ENCODE results near the gene CTIF. TPM values are rescaled to one million over a fixed set of nuclear protein-coding genes. Genes with fewer than 3 reads are reported as not detected.

Gene CTIF
- polyA plus RNA-seq, 4 donors, result 16.6 to 26.9 (median 22.9) TPM

DNA sequence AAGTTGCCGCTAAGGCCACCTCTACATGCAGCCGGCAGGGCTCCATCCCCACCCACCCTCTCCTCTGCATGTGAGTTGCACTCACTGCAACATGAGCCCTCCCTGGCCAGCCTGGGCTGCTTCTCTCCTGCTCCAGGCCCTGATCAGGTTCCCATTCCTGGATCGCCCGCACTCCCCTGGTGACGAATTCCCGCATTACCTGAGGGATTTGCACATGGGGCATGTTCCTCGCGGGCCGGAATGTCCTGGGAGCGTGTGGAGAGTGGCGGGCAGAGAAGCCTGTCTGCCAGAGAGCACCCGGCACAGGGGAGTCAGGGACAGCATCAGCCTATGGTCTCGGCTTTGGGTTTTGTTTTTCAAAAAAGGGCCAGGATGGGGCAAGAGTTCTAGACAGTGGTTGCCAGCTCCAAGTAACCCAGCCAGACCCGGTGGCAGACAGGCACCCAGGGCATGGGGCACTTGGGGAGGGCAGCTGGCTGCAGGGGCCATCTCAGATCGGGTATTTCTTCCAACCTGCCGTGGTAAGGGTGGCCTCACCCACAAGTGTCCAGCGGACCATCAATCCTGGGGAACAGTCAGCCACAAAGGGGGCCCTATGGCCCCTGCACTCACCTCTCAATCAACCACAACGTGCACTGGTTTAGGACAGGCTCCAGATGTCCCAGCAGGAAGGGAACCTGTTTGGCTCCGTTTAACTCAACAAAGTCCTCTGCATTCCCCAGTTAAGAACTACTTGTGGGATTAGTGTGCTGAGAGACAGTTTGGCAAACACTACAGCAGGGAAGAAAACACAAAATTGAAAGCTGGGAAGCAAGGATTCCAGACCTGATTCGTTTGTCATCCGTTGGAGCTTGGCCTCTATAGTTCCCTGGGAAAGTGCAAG lies 224.2 kb downstream of the CTIF start:
- no peak for DNase-seq (ENCODE audit: low read depth in 4 of 4, low spot score in 2 of 4)

GRCh38 chr18:48763719-48764100 lies 224.9 kb downstream of the CTIF start:
- DNase-seq (ENCODE audit: low read depth in 4 of 4, low spot score in 2 of 4), result no peak

- DNase-seq (ENCODE audit: low read depth in 4 of 4, low spot score in 2 of 4), result no peak
Observed at GRCh38 chr18:48765053-48765452, 226.2 kb downstream of the CTIF start.

GRCh38 chr18:48766026-48766425 lies 227.2 kb downstream of the CTIF start:
- DNase-seq (ENCODE audit: low read depth in 4 of 4, low spot score in 2 of 4), result no peak

GRCh38 chr18:48766487-48766886 lies 227.7 kb downstream of the CTIF start:
- no peak for DNase-seq (ENCODE audit: low read depth in 4 of 4, low spot score in 2 of 4)

- no peak for DNase-seq (ENCODE audit: low read depth in 4 of 4, low spot score in 2 of 4)
Observed at GRCh38 chr18:48767090-48767690, 228.4 kb downstream of the CTIF start.

- DNase-seq (ENCODE audit: low read depth in 4 of 4, low spot score in 2 of 4), result no peak
Observed at GRCh38 chr18:48769006-48769636, 230.3 kb downstream of the CTIF start.

DNA sequence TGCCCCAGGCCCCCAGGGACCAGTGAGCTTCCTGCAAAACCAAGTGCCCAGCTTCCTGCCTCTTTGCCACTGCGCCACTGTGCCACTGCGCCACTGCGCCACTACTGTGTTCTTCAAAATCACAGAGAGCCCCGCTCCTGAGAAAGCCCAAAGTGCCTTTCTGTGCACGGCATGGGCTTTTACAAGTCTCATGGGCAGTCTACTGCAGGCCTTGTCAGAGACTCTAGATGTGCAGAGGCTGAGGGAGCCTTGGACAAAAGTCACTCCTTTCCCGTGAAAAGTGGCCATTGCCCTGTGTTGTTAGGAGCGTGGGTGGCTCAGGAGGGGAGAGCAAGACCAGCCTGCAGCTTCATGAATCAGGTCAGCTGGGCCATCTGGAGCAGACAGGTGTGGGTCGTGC lies 231.4 kb downstream of the CTIF start:
- no peak for DNase-seq (ENCODE audit: low read depth in 4 of 4, low spot score in 2 of 4)

- no peak for DNase-seq (ENCODE audit: low read depth in 4 of 4, low spot score in 2 of 4)
Observed at GRCh38 chr18:48771641-48772375, 233.0 kb downstream of the CTIF start.

DNA sequence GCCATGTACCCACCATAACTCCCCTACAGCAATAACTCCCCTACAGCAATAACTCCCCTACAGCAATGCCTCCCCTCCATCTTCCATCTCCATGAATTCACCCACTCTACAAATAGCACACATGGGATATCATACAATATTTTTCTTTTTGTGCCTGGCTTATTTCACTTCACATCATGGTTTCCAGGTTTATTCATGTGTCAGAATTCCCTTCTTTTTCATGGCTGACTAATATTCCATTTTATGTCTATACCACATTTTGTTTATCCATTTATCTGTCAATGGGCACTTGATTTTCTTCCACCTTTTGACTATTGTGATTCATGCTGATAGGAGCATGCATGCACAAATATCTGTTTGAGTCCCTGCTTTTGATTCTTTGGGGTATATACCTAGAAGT lies 233.6 kb downstream of the CTIF start:
- DNase-seq (ENCODE audit: low read depth in 4 of 4, low spot score in 2 of 4), result no peak

- no peak for DNase-seq (ENCODE audit: low read depth in 4 of 4, low spot score in 2 of 4)
Observed at GRCh38 chr18:48773821-48774220, 235.0 kb downstream of the CTIF start.

DNA sequence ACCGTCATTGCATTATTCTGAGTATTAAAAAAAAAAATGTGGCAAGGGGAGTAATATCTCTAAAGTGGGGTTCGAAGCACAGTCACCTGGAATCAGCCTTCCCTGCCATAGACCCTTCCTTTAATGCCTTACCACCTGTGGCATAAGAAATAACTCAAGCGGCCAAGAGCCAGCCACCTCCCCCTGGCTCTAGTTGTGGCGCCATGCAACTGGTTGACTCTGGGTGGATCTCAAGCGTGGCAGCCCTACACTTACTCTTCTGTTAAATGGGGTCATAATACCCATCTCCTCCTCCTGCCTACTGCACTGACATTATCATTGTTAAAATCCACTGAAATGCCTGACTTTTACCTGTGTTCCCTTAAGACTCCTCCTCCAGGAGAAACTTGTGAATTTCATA lies 236.1 kb downstream of the CTIF start:
- DNase-seq (ENCODE audit: low read depth in 4 of 4, low spot score in 2 of 4), result no peak

- DNase-seq (ENCODE audit: low read depth in 4 of 4, low spot score in 2 of 4), result no peak
Observed at GRCh38 chr18:48775372-48776155, 236.7 kb downstream of the CTIF start.

DNA sequence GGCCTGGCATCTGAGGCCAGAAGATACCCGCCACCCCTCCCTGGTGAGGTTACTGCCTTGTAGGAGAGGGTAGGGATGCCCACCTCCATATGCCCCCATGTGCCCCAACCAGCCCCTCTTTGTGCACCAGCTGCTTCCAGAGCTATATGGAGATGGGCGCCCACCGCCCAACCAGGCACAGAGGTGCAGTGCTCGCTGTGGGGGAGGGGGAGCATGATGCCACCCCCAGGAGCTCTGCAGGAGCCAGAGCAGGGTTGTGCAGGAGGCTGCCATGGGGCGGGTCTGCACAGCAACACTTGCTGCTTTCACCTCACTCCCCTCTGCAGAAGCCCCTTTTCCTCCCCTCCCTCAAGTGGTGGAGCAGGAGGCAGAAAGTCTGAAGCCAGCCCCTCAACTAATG lies 237.3 kb downstream of the CTIF start:
- DNase-seq (ENCODE audit: low read depth in 4 of 4, low spot score in 2 of 4), result no peak

GRCh38 chr18:48776641-48777025 lies 237.8 kb downstream of the CTIF start:
- no peak for DNase-seq (ENCODE audit: low read depth in 4 of 4, low spot score in 2 of 4)

DNA sequence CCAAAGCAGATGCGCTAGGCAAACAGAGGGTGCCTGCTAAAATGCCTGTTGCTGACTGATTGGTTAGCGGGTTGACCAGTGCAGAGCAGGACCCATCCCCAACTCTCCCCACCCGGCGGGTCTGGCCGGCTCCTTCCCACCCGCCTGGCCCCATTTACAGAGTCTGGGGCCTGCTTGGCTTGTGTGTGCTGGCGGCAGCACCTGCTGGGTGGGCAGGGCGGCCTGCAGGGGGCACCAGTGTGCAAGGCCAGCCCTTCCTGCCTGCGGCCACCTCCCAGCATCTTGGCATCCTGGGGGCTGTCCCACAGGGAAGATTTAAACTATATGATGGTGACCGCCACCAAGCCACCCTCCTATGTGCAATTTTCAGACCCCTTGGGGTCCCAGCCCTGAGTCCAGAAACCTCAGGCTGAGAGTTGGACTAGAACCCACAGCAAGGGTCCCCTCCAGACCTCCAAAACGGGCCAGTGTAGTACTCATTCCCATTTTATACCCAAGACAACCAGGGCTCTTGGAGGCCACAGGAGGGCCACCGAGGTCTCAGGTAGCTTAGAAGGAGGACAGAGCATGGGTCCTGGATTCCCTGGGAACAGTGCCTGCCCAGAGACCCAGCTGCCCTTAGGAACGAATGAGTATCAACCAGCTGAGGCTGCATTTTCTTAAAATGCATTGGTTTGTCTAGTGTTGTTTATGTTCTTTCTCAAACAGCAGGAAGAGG lies 238.4 kb downstream of the CTIF start:
- DNase-seq (ENCODE audit: low read depth in 4 of 4, low spot score in 2 of 4), result no peak

DNA sequence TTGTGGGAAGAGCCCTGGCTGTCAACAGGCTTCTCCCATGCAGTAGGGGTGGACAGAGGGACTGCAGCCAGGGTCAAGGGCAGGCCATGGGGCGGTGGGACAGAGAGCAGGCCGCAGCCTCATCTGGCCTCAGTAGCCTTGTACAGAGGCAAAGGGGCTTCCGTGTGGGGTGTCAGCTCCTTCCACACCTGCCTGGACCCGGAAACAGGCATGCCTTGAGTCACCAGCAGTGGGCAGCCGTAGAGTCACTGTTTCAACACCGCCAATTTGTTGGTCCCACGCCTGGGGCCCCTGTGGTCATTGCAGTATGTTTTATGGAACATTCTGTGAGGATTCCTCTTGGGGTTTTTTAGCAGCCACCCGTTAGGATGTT lies 238.9 kb downstream of the CTIF start:
- no peak for DNase-seq (ENCODE audit: low read depth in 4 of 4, low spot score in 2 of 4)

DNA sequence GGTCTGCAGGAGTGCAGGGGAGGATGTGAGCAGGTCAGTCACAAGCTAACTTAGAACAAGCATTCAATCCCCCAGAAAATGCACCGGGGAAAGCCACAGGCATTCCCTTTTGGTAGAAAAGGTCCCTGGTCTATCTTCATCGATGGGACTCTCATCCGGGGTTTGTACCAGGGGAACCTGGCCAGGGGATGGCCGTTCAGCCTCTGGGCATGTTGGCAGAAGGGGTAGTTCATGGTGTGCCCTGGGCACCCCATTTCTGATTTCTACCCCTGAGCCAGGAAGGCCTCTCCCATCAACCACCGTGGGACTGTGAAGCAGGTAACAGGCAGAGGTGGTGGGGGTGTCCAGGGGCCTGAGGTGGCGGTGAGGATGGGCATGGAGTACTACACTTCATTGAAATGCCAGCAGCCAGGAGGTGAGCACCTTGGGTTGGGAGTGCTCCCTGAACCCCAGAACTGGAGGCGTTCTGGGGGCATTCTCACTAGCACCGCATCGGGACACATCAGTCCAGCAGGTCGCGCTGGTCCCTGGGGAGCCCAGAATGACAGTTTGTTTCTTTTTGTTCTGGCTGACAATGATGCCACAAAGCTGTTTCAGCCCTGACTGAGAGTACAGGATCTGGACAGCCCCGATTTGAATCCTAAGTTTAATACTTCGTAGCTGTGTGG lies 239.6 kb downstream of the CTIF start:
- no peak for DNase-seq (ENCODE audit: low read depth in 4 of 4, low spot score in 2 of 4)

DNA sequence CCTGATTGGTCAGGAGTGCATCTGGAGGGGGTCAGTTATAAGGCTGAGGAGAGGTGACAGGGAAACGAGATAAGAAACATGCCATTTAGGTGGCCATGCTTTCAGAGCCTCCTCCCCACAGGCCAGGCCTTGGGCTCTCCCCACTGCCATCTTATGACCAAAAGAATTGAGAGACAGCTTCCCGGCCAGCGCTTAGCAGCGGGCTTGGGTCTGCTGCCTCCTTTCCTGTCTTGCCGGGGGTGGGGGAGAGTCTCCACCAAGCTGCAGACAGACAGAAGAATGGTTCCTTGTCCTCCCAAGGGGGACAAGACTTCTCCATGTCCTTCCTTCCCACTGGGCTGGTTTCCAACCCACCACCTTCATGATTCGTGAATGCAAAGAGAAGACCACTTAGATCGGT lies 240.6 kb downstream of the CTIF start:
- DNase-seq (ENCODE audit: low read depth in 4 of 4, low spot score in 2 of 4), result no peak

All from left renal cortex interstitium (tissue), 4 donors.